Kidney (tissue), 14 donors: Measurements from ENCODE around the gene PDLIM5. TPM values are rescaled to one million over a fixed set of nuclear protein-coding genes. Genes with fewer than 3 reads are reported as not detected.

Source experiments
- DNase-seq, 5 donors: peaks; one replicate each; pipeline ENCODE4 v3.0.0-alpha.2; 2013 to 2020
- FAIRE-seq: peaks from 2 replicates; lab custom pipeline; 2012; peaks lifted over from hg19 to GRCh38; lab: Jason Lieb, UNC
- H3K27ac ChIP-seq, 2 donors: one replicate each; pipeline ENCODE4 v1.7.0; 2013; ENCODE audit warnings: low read depth in 2 of 2, low read length in 2 of 2, inconsistent platforms in 1 of 2
- H3K27me3 ChIP-seq: one replicate; pipeline ENCODE4 v1.7.1; 2013; ENCODE audit warnings: low read length, inconsistent platforms; ENCODE audit not compliant: control insufficient read depth, insufficient read depth
- H3K36me3 ChIP-seq, 3 donors: one replicate each; pipeline versions ENCODE4 v1.7.0 to v1.7.1; 2013; ENCODE audit warnings: low read length in 3 of 3, control low read depth in 1 of 3, inconsistent platforms in 1 of 3; ENCODE audit not compliant: insufficient read depth in 3 of 3, control insufficient read depth in 2 of 3
- H3K4me1 ChIP-seq, 3 donors: one replicate each; pipeline versions ENCODE4 v1.7.0 to v1.7.1; 2013; ENCODE audit warnings: low read length in 3 of 3, inconsistent platforms in 1 of 3, low read depth in 1 of 3; ENCODE audit not compliant: control insufficient read depth in 2 of 3, insufficient read depth in 2 of 3
- H3K4me3 ChIP-seq, 3 donors: one replicate each; pipeline versions ENCODE4 v1.7.0 to v1.8.1; 2013; ENCODE audit warnings: low read length in 3 of 3, control low read depth in 1 of 3, inconsistent platforms in 1 of 3
- H3K9ac ChIP-seq, 3 donors: one replicate each; pipeline versions ENCODE4 v1.7.0 to v1.7.1; 2013; ENCODE audit warnings: low read length in 3 of 3, control low read depth in 1 of 3, inconsistent platforms in 1 of 3
- H3K9me3 ChIP-seq, 3 donors: one replicate each; pipeline versions ENCODE4 v1.7.0 to v1.7.1; 2013; ENCODE audit warnings: low read length in 3 of 3, control low read depth in 1 of 3, inconsistent platforms in 1 of 3; ENCODE audit not compliant: control insufficient read depth in 2 of 3, insufficient read depth in 1 of 3
- CTCF ChIP-seq: IDR thresholded peaks from 3 replicates; pipeline ENCODE4 v1.5.1; 2012; ENCODE audit warnings: mild to moderate bottlenecking, moderate library complexity, borderline replicate concordance; ENCODE audit not compliant: insufficient read depth; ENCODE audit errors: extremely low read depth
- intact Hi-C: fragments of 100-400 bp; cut with DNase I; formaldehyde crosslinking; loops from one replicate; pipeline ENCODE4 v1.11.1; 2022
- polyA plus RNA-seq: library from polyadenylated mRNA; stranded (reverse); fragments of 350-450 nt; fragmentation: Illumina TruSeq; extraction: RNeasy Lipid Tissue Mini Kit (QIAGEN cat#74804); gene quantifications from one replicate; pipeline ENCODE4 v1.2.3, GENCODE V29; 2014; ENCODE audit warnings: low read depth, low replicate concordance; ENCODE audit not compliant: insufficient read depth
- total RNA-seq: library from RNA; stranded (reverse); fragmentation: NEBNext Ultra II Directional; extraction: Animal tissue kit (Norgen Biotek cat#: 25700); gene quantifications from one replicate; pipeline ENCODE4 v1.2.1, GENCODE V29; 2021
- donor health status: control.
- donor health status: control.
- donor health status: control.
- donor health status: control.
- donor health status: control.
- donor health status: DM: yes; HTN: yes; CAD: no.
- donor health status: Normal renal cell carcinoma (clear cell type).

Gene PDLIM5
- total and polyA plus RNA-seq, 2 donors from 2014 or later = 24.3 to 167 TPM

GRCh38 chr4:94648699-94649098 is 197.0 kb downstream of the PDLIM5 start:
- H3K9ac ChIP-seq = no peak overlapping the region
- no peak for FAIRE-seq
- peaks cover 0 to 2% (median 0%) of the 10 kb centered on the region in 3 donors for H3K4me1 ChIP-seq
- H3K27me3 ChIP-seq = no peaks in the 10 kb centered on the region
- no peak overlapping the region for H3K27ac ChIP-seq
- H3K4me3 ChIP-seq = no peak overlapping the region
- no peak for DNase-seq
- no peaks in the 10 kb centered on the region for H3K9me3 ChIP-seq
- intact Hi-C loops = no loop called here
- no peak for TF ChIP-seq CTCF
- peaks cover 0 to 5% (median 0%) of the 10 kb centered on the region in 3 donors for H3K36me3 ChIP-seq

- peaks cover 0 to 2% (median 0%) of the 10 kb centered on the region in 3 donors for H3K4me1 ChIP-seq
- no peak for DNase-seq
- no peak overlapping the region for H3K27ac ChIP-seq
- H3K4me3 ChIP-seq = no peak overlapping the region
- no peak for TF ChIP-seq CTCF
- H3K9me3 ChIP-seq = no peaks in the 10 kb centered on the region
- H3K36me3 ChIP-seq = peaks cover 0 to 5% (median 0%) of the 10 kb centered on the region in 3 donors
- no peak for FAIRE-seq
- intact Hi-C loops = no loop called here
- H3K9ac ChIP-seq = no peak overlapping the region
- no peaks in the 10 kb centered on the region for H3K27me3 ChIP-seq
Observed at GRCh38 chr4:94649381-94650133, 197.8 kb downstream of the PDLIM5 start.

GRCh38 chr4:94650134-94650495 is 198.4 kb downstream of the PDLIM5 start:
- peaks cover 0 to 2% (median 0%) of the 10 kb centered on the region in 3 donors for H3K4me1 ChIP-seq
- FAIRE-seq = no peak
- no peaks in the 10 kb centered on the region for H3K9me3 ChIP-seq
- no peak overlapping the region for H3K9ac ChIP-seq
- DNase-seq = no peak
- no peak overlapping the region for H3K27ac ChIP-seq
- intact Hi-C loops = no loop called here
- no peak for TF ChIP-seq CTCF
- no peak overlapping the region for H3K4me3 ChIP-seq
- H3K27me3 ChIP-seq = no peaks in the 10 kb centered on the region
- peaks cover 0 to 5% (median 0%) of the 10 kb centered on the region in 3 donors for H3K36me3 ChIP-seq
